ENCODE measurements around the gene LRRC37A3.
"Not testable (repeated sequence)": the region's sequence is repeated elsewhere in the genome, so short reads cannot be mapped to it uniquely, and the experiment has no call there.

DNA sequence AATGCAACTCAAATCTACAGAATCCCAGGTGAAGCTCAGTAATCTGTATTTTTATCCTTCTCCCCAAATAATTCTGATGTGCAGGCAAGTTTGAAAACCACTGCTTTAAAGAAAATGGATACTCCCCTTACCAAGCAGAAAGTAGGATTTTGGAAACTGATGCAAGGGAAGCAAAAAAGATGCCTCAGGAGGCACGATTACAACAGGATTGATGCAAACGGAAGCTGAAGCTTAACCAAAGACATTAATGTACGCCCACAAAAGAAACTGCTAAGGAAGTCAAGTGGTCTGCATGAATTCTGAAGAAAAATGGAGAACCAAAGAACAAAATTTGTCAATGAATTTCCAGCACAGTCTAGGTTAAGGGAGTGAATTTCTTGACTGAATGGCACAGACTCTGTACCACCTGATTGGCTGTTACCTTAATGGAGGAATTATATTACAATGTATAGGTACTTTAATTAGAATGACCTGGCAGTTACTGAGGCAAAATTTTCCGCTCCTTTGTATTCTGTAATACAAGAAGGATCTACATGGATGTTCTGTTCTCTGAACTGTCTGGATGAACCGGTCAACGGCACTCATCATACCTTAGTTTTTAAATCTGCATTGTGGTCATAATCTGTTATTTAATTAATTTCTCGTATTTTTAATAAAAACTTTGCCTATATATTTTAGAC lies 9.6 kb downstream of the LRRC37A3 start:
- TF ChIP-seq CTCF, POLR2AphosphoS5 (IDR thresholded peaks at IDR 0.05): not testable (repeated sequence)
